Calu3 (cell line): ENCODE data around the gene SECISBP2. TPM values are rescaled to one million over a fixed set of nuclear protein-coding genes. Genes with fewer than 3 reads are reported as not detected.

ENCODE experiments used
- BruUV-seq: library from RNA; stranded (reverse); fragments of 400-500 nt; replicated peaks from 2 replicates; lab custom pipeline; 2021; lab: Mats Ljungman, UMichigan
- CTCF ChIA-PET: fragments of 300-600 bp; sonication (Branson Sonifier 250); formaldehyde crosslinking; loops from one replicate; lab custom pipeline; 2022; ENCODE audit warnings: antibody characterized with exemption; lab: Charles Lee
- DNase-seq: peaks from one replicate; pipeline ENCODE4 v3.0.0; 2022
- H3K27ac Mint-ChIP-seq: one replicate; pipeline ENCODE4 v1.8.0; 2022; ENCODE audit warnings: mixed read lengths; ENCODE audit not compliant: unreplicated experiment
- H3K27me3 Mint-ChIP-seq: one replicate; pipeline ENCODE4 v1.8.0; 2022; ENCODE audit warnings: mixed read lengths; ENCODE audit not compliant: unreplicated experiment
- H3K36me3 Mint-ChIP-seq: one replicate; pipeline ENCODE4 v1.8.0; 2022; ENCODE audit warnings: mild to moderate bottlenecking, moderate library complexity, mixed read lengths; ENCODE audit not compliant: insufficient read depth, unreplicated experiment
- H3K4me1 Mint-ChIP-seq: one replicate; pipeline ENCODE4 v1.8.0; 2022; ENCODE audit warnings: mild to moderate bottlenecking, low read depth, mixed read lengths; ENCODE audit not compliant: unreplicated experiment
- H3K4me3 Mint-ChIP-seq: one replicate; pipeline ENCODE4 v1.8.0; 2022; ENCODE audit warnings: mild to moderate bottlenecking, low read depth, moderate library complexity, mixed read lengths; ENCODE audit not compliant: unreplicated experiment
- H3K9me3 Mint-ChIP-seq: one replicate; pipeline ENCODE4 v1.8.0; 2022; ENCODE audit warnings: low read depth, mixed read lengths; ENCODE audit not compliant: unreplicated experiment
- CTCF ChIP-seq: fragments of 200-600 bp; IDR thresholded peaks from one replicate; pipeline ENCODE4 v1.8.0; 2022; ENCODE audit warnings: antibody characterized with exemption; ENCODE audit not compliant: unreplicated experiment
- intact Hi-C: fragments of 100-400 bp; cut with micrococcal nuclease; formaldehyde crosslinking; loops from one replicate; pipeline ENCODE4 v1.10.0; 2022; ENCODE audit not compliant: unreplicated experiment
- total RNA-seq: library from RNA; stranded (reverse); gene quantifications from 2 replicates; pipeline ENCODE4 v1.2.3, GENCODE V29; 2022

SECISBP2 gene
- total RNA-seq, 1 experiment from 2014 or later: 27.8 TPM

GRCh38 chr9:89358985-89359384 lies 40.7 kb downstream of the SECISBP2 start:
- H3K4me3 Mint-ChIP-seq: no peak overlapping the region
- no peaks in the 10 kb centered on the region for H3K9me3 Mint-ChIP-seq
- no peak overlapping the region for H3K27ac Mint-ChIP-seq
- H3K36me3 Mint-ChIP-seq: peaks cover 29% of the 10 kb centered on the region
- H3K4me1 Mint-ChIP-seq: no peaks in the 10 kb centered on the region
- CTCF ChIA-PET: no interaction called here
- no peak for DNase-seq
- H3K27me3 Mint-ChIP-seq: no peaks in the 10 kb centered on the region
- intact Hi-C loops: no loop called here
- no peak for TF ChIP-seq CTCF
- no TSS peak for BruUV-seq

GRCh38 chr9:89359751-89360261 lies 41.5 kb downstream of the SECISBP2 start:
- no TSS peak for BruUV-seq
- H3K36me3 Mint-ChIP-seq: peaks cover 24% of the 10 kb centered on the region

GRCh38 chr9:89360465-89360864 lies 42.2 kb downstream of the SECISBP2 start:
- no peaks in the 10 kb centered on the region for H3K4me1 Mint-ChIP-seq
- H3K4me3 Mint-ChIP-seq: no peak overlapping the region
- no peak for TF ChIP-seq CTCF
- no peaks in the 10 kb centered on the region for H3K27me3 Mint-ChIP-seq
- BruUV-seq: no TSS peak
- no peak for DNase-seq
- intact Hi-C loops: no loop called here
- H3K36me3 Mint-ChIP-seq: peaks cover 24% of the 10 kb centered on the region
- no peak overlapping the region for H3K27ac Mint-ChIP-seq
- CTCF ChIA-PET: no interaction called here
- H3K9me3 Mint-ChIP-seq: no peaks in the 10 kb centered on the region

More at GRCh38 chr9:89359751-89360261, 41.5 kb downstream of the SECISBP2 start:
- CTCF ChIA-PET: no interaction called here
- Mint-ChIP-seq H3K4me3 (no peak overlapping the region), H3K9me3 (no peaks in the 10 kb centered on the region), H3K27ac (no peak overlapping the region), H3K4me1 (no peaks in the 10 kb centered on the region), H3K27me3 (no peaks in the 10 kb centered on the region)
- intact Hi-C loops: no loop called here
- no peak for DNase-seq
- TF ChIP-seq CTCF: no peak

- no TSS peak for BruUV-seq
- no peak overlapping the region for H3K4me3 Mint-ChIP-seq
- peaks cover 24% of the 10 kb centered on the region for H3K36me3 Mint-ChIP-seq
- H3K27me3 Mint-ChIP-seq: no peaks in the 10 kb centered on the region
- CTCF ChIA-PET: no interaction called here
- TF ChIP-seq CTCF: no peak
- intact Hi-C loops: no loop called here
- no peak overlapping the region for H3K27ac Mint-ChIP-seq
- no peak for DNase-seq
- no peaks in the 10 kb centered on the region for H3K9me3 Mint-ChIP-seq
- H3K4me1 Mint-ChIP-seq: no peaks in the 10 kb centered on the region
These were observed 42.7 kb downstream of the SECISBP2 start for GRCh38 chr9:89361031-89361430.
